WERI-Rb-1 (cell line): Measurements from ENCODE around the gene ACOX2.

Experiments
- DNase-seq: peaks from one replicate; pipeline ENCODE4 v3.0.0-alpha.2; 2020
- H3K27ac ChIP-seq: fragments of 250-450 bp; sonication (Bioruptor Pico); 2 replicates; pipeline ENCODE4 v1.5.1; 2020; ENCODE audit warnings: mild to moderate bottlenecking, moderate library complexity
- H3K27me3 ChIP-seq: fragments of 250-450 bp; sonication (Bioruptor Pico); 2 replicates; pipeline ENCODE4 v1.5.1; 2021; ENCODE audit warnings: mild to moderate bottlenecking, low read depth, moderate library complexity; ENCODE audit not compliant: insufficient read depth, severe bottlenecking
- H3K36me3 ChIP-seq: fragments of 250-450 bp; sonication (Bioruptor Pico); 2 replicates; pipeline ENCODE4 v1.5.1; 2020; ENCODE audit warnings: mild to moderate bottlenecking, moderate library complexity
- H3K4me3 ChIP-seq: 2 replicates; pipeline ENCODE4 v1.5.1; 2011; ENCODE audit warnings: low read depth, mild to moderate bottlenecking, control low read depth, low read length
- H3K9me3 ChIP-seq: fragments of 250-450 bp; sonication (Bioruptor Pico); 2 replicates; pipeline ENCODE4 v1.5.1; 2021; ENCODE audit warnings: mild to moderate bottlenecking, moderate library complexity; ENCODE audit not compliant: severe bottlenecking
- CTCF ChIP-seq: IDR thresholded peaks from 2 replicates; pipeline ENCODE4 v1.5.1; 2011; ENCODE audit warnings: low read depth, mild to moderate bottlenecking, control low read depth, inconsistent platforms, low read length

ACOX2 gene

DNA sequence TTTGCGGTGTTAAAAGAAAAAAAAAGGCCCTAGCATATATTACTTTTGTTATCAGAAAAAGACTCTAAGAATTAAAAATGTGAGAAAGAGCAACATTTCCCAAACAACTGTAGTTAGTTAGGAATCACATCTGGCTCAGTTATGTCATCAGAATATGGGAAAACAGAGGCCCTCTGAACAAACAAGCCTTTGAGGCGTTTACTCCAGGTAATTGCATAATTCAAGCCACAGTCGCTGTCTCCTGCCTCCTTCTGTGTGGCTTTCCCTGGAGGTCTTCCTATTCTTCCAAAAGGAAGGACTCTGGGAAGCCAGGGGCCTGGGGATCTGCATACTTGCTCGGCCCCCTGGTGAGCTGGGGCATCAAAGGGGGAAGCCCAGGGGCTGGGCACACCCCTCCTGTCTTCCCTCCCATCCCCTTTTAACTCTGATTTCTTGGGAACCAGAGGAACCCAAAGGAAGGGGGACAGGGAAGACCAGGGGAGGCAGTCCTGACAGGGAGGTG lies 43.9 kb upstream of the ACOX2 start:
- TF ChIP-seq CTCF, result no peak
- no peaks in the 10 kb centered on the region for H3K9me3 ChIP-seq
- H3K27ac ChIP-seq, result no peak overlapping the region
- H3K36me3 ChIP-seq, result no peaks in the 10 kb centered on the region
- no peaks in the 10 kb centered on the region for H3K27me3 ChIP-seq
- no peak overlapping the region for H3K4me3 ChIP-seq
- DNase-seq, result no peak

GRCh38 chr3:58578873-58579272 lies 41.9 kb upstream of the ACOX2 start:
- no peak overlapping the region for H3K4me3 ChIP-seq
- TF ChIP-seq CTCF, result no peak
- H3K27me3 ChIP-seq, result no peaks in the 10 kb centered on the region
- DNase-seq, result no peak
- no peaks in the 10 kb centered on the region for H3K9me3 ChIP-seq
- H3K36me3 ChIP-seq, result no peaks in the 10 kb centered on the region
- H3K27ac ChIP-seq, result no peak overlapping the region

- no peak for TF ChIP-seq CTCF
- Histone ChIP-seq H3K27me3 (no peaks in the 10 kb centered on the region), H3K36me3 (no peaks in the 10 kb centered on the region), H3K4me3 (no peak within 1 kb of the TSS), H3K27ac (no peak within 1 kb of the TSS), H3K9me3 (no peaks in the 10 kb centered on the region)
- no peak for DNase-seq
Measured at GRCh38 chr3:58577269-58577821, 40.4 kb upstream of the ACOX2 start, which contains the start of gene FAM107A. TSS of gene FAM107A (minus strand) at chr3:58577391. CDS start at chr3:58569860, 7,531 bp downstream.

- DNase-seq, result no peak
- H3K9me3 ChIP-seq, result no peaks in the 10 kb centered on the region
- H3K36me3 ChIP-seq, result no peaks in the 10 kb centered on the region
- no peak overlapping the region for H3K4me3 ChIP-seq
- no peak overlapping the region for H3K27ac ChIP-seq
- no peak for TF ChIP-seq CTCF
- no peaks in the 10 kb centered on the region for H3K27me3 ChIP-seq
Measured at GRCh38 chr3:58576716-58577115, 39.7 kb upstream of the ACOX2 start.

- Histone ChIP-seq H3K4me3 (no peak overlapping the region), H3K27me3 (no peaks in the 10 kb centered on the region), H3K27ac (no peak overlapping the region), H3K36me3 (no peaks in the 10 kb centered on the region), H3K9me3 (no peaks in the 10 kb centered on the region)
- TF ChIP-seq CTCF, result no peak
- no peak for DNase-seq
Measured at GRCh38 chr3:58575971-58576652, 39.1 kb upstream of the ACOX2 start.
